Measurements from ENCODE around the gene SMC4.

SMC4 gene

GRCh38 chr3:160395297-160395696 lies 4.2 kb upstream of the SMC4 start:
- no peak for DNase-seq

- no peak for DNase-seq
Observed at GRCh38 chr3:160398820-160399124, 678 bp upstream of the SMC4 start.

GRCh38 chr3:160400030-160400701 lies 716 bp downstream of the SMC4 start:
- DNase-seq = no peak

- DNase-seq = no peak
Observed at GRCh38 chr3:160400702-160401150, 1.3 kb downstream of the SMC4 start.

- peak; percentile 22 for DNase-seq
Observed at GRCh38 chr3:160401291-160402095, 2.0 kb downstream of the SMC4 start.

GRCh38 chr3:160402221-160403027 lies 3.0 kb downstream of the SMC4 start:
- no peak for DNase-seq

- DNase-seq = peak; percentile 19
Observed at GRCh38 chr3:160403028-160403545, 3.6 kb downstream of the SMC4 start.

- no peak for DNase-seq
Observed at GRCh38 chr3:160403796-160404470, 4.5 kb downstream of the SMC4 start.

- DNase-seq = no peak
Observed at GRCh38 chr3:160409812-160410610, 10.6 kb downstream of the SMC4 start.

GRCh38 chr3:160412477-160412876 lies 13.0 kb downstream of the SMC4 start:
- DNase-seq = no peak

- DNase-seq = peak; percentile 29
Observed at GRCh38 chr3:160413613-160414248, 14.3 kb downstream of the SMC4 start.

GRCh38 chr3:160417311-160417710 lies 17.9 kb downstream of the SMC4 start:
- DNase-seq = no peak

- no peak for DNase-seq
Observed at GRCh38 chr3:160427832-160428424, 28.5 kb downstream of the SMC4 start.

- DNase-seq = no peak
Observed at GRCh38 chr3:160434071-160434470, 34.6 kb downstream of the SMC4 start.

GRCh38 chr3:160435095-160435494 lies 35.6 kb downstream of the SMC4 start:
- no peak for DNase-seq

GRCh38 chr3:160435747-160436146 lies 36.3 kb downstream of the SMC4 start:
- no peak for DNase-seq

- DNase-seq = no peak
Observed at GRCh38 chr3:160437083-160437455, 37.6 kb downstream of the SMC4 start.

- DNase-seq = no peak
Observed at GRCh38 chr3:160440687-160441086, 41.2 kb downstream of the SMC4 start.

- DNase-seq = no peak
Observed at GRCh38 chr3:160444411-160444810, 45.0 kb downstream of the SMC4 start.

- no peak for DNase-seq
Observed at GRCh38 chr3:160445854-160446253, 46.4 kb downstream of the SMC4 start.

GRCh38 chr3:160446522-160447056 lies 47.1 kb downstream of the SMC4 start:
- no peak for DNase-seq
